Endothelial cell of umbilical vein (primary cell): ENCODE data around the gene SLC35F3.

ENCODE experiments used
- POLR2A ChIP-seq: IDR thresholded peaks from 2 replicates; pipeline ENCODE4 v1.6.1; 2012; ENCODE audit warnings: low read depth, mild to moderate bottlenecking, control low read depth, low read length
- TF ChIP-seq, protein P1 (sequence below), 2 donors: IDR thresholded peaks; 1 replicate in 1 of 2; 2 replicates in 1 of 2; pipeline ENCODE4 v1.5.1; 2011; ENCODE audit warnings: low read length in 2 of 2, mild to moderate bottlenecking in 2 of 2, moderate library complexity in 2 of 2, control low read depth in 1 of 2, inconsistent platforms in 1 of 2, low read depth in 1 of 2; ENCODE audit not compliant: insufficient read depth in 1 of 2; ENCODE audit errors: extremely low read depth in 1 of 2

DNA sequence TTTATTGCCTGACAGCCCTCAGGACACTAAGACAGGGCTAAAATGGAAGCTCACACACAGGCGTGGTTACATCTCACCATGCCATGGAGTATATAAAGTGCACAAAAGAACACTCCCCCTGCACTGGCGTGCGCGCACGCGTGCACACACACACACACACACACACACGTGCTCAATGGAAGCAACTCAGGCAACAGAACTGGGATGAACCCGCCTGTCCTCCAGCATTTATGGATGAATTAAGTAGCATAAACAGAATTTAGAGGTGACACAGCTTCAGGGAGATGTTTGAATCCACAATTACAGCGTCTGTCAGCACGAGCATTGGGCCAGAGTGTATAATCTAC is 322.3 kb downstream of the SLC35F3 start:
- TF ChIP-seq, protein P1, sequence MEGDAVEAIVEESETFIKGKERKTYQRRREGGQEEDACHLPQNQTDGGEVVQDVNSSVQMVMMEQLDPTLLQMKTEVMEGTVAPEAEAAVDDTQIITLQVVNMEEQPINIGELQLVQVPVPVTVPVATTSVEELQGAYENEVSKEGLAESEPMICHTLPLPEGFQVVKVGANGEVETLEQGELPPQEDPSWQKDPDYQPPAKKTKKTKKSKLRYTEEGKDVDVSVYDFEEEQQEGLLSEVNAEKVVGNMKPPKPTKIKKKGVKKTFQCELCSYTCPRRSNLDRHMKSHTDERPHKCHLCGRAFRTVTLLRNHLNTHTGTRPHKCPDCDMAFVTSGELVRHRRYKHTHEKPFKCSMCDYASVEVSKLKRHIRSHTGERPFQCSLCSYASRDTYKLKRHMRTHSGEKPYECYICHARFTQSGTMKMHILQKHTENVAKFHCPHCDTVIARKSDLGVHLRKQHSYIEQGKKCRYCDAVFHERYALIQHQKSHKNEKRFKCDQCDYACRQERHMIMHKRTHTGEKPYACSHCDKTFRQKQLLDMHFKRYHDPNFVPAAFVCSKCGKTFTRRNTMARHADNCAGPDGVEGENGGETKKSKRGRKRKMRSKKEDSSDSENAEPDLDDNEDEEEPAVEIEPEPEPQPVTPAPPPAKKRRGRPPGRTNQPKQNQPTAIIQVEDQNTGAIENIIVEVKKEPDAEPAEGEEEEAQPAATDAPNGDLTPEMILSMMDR (IDR thresholded peaks at IDR 0.05; ENCODE audit: extremely low read depth in 1 of 2, insufficient read depth in 1 of 2, low read depth in 1 of 2, low read length in 2 of 2): no peak
- TF ChIP-seq POLR2A: no peak
